Skeletal muscle tissue (tissue), 4 donors: ENCODE results near the gene DLK2. TPM values are rescaled to one million over a fixed set of nuclear protein-coding genes. Genes with fewer than 3 reads are reported as not detected.

Experiments
- H3K27ac ChIP-seq: one replicate; pipeline ENCODE4 v1.7.0; 2013; ENCODE audit warnings: mild to moderate bottlenecking, low read depth, low read length, inconsistent platforms
- H3K27me3 ChIP-seq, 3 donors: one replicate each; pipeline ENCODE4 v1.7.0; 2013; ENCODE audit warnings: low read length in 3 of 3; ENCODE audit not compliant: control insufficient read depth in 3 of 3, insufficient read depth in 3 of 3
- H3K36me3 ChIP-seq, 3 donors: one replicate each; pipeline ENCODE4 v1.7.0; 2013; ENCODE audit warnings: low read length in 3 of 3; ENCODE audit not compliant: control insufficient read depth in 3 of 3, insufficient read depth in 3 of 3
- H3K4me1 ChIP-seq, 3 donors: one replicate each; pipeline ENCODE4 v1.7.0; 2013; ENCODE audit warnings: low read length in 3 of 3, mild to moderate bottlenecking in 3 of 3; ENCODE audit not compliant: control insufficient read depth in 3 of 3, insufficient read depth in 3 of 3
- H3K4me3 ChIP-seq, 3 donors: one replicate each; pipeline ENCODE4 v1.7.0; 2013; ENCODE audit warnings: low read length in 3 of 3
- H3K9ac ChIP-seq, 3 donors: one replicate each; pipeline ENCODE4 v1.7.0; 2013; ENCODE audit warnings: low read length in 3 of 3, mild to moderate bottlenecking in 3 of 3, moderate library complexity in 2 of 3, low read depth in 1 of 3
- H3K9me3 ChIP-seq, 3 donors: one replicate each; pipeline ENCODE4 v1.7.0; 2013; ENCODE audit warnings: low read length in 3 of 3; ENCODE audit not compliant: control insufficient read depth in 3 of 3
- total RNA-seq: library from RNA; depleted of rRNA; stranded (reverse); fragments of >200 nt; gene quantifications from one replicate; pipeline ENCODE4 v1.2.3, GENCODE V29; 2014
- donor health status: Osteomylitis.

Gene DLK2
- total RNA-seq, 1 donor from 2014 or later: 1.6 TPM

DNA sequence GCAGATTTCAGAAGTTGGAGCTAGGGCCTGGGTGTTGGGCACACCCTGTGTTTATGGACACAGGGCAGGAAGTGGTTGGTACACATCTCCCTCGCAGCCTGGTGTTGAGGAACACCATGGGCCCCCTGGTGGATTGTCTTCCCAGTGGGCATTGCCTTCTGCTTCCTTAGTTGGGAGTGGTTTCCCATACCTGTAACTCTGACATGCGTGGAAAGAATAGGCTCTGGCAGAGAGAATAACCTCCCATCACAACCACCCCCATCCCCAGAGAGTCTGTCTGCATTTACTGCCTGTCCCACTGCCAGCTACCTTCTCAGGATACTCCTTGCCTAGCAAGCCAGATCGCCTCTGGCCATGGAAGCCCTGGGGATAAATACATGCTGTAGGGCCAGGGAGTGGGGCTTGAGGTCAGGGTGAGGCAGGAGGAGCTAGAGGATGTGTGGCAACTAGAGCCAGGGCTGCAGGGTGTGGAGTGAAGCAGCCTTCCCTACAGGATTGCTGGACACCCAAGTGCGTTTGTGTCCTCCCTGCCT is 40.1 kb upstream of the DLK2 start:
- H3K27ac ChIP-seq: no peak overlapping the region
- H3K4me1 ChIP-seq: peaks cover 39 to 72% (median 59%) of the 10 kb centered on the region in 3 donors

DNA sequence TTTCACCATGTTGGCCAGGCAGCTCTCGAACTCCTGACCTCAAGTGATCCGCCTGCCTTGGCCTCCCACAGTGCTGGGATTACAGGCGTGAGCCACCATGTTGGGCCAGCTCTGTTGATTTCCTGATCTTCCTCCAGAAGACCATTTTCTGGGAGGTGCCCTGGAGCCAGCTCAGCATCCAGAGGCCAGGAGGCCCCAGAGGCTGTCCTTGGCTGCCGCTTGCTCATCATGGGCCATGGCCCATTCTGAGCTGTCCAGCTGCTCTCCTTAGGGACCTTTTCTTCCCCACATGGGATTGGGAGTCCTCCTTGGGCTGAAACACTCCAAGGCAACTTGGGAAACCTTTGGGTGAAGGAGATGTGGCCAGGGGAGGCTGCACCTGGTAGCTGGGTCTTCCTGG is 39.4 kb upstream of the DLK2 start:
- Histone ChIP-seq H3K36me3 (peaks cover 18 to 26% (median 19%) of the 10 kb centered on the region in 3 donors), H3K27me3 (no peaks in the 10 kb centered on the region), H3K27ac (no peak overlapping the region), H3K9ac (peak overlapping the region in 1 of 3 donors; percentile 11), H3K4me1 (peaks cover 43 to 65% (median 57%) of the 10 kb centered on the region in 3 donors), H3K9me3 (no peaks in the 10 kb centered on the region), H3K4me3 (no peak overlapping the region)

More for the DNA sequence above, 40.1 kb upstream of the DLK2 start:
- Histone ChIP-seq H3K36me3 (peaks cover 24 to 33% (median 26%) of the 10 kb centered on the region in 3 donors), H3K4me3 (no peak overlapping the region), H3K9ac (peak overlapping the region in 2 of 3 donors; percentile 3 to 11), H3K27me3 (no peaks in the 10 kb centered on the region), H3K9me3 (no peaks in the 10 kb centered on the region)

DNA sequence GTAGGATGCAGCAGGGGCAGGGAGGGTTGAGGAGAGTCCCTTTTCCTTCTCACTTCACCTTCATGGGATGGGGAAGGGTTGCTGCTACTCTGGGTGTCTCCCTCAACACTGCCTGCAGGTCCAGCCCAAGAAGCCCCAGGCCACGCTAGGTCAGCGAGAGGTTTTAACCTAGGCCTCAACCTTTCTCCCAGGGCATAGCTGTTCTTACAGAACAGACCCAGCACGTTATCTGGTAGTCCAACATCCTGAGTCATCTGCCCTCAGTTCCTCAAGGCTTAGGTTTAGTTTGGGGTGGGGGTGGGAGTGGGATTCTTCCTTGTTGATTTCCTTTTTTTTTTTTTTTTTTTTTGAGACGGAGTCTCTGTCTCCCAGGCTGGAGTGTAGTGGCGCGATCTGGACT is 39.0 kb upstream of the DLK2 start:
- Histone ChIP-seq H3K27ac (no peak overlapping the region), H3K36me3 (peaks cover 14 to 22% (median 18%) of the 10 kb centered on the region in 3 donors), H3K27me3 (no peaks in the 10 kb centered on the region), H3K9me3 (no peaks in the 10 kb centered on the region), H3K4me1 (peaks cover 48 to 62% (median 53%) of the 10 kb centered on the region in 3 donors), H3K4me3 (no peak overlapping the region), H3K9ac (no peak overlapping the region)

DNA sequence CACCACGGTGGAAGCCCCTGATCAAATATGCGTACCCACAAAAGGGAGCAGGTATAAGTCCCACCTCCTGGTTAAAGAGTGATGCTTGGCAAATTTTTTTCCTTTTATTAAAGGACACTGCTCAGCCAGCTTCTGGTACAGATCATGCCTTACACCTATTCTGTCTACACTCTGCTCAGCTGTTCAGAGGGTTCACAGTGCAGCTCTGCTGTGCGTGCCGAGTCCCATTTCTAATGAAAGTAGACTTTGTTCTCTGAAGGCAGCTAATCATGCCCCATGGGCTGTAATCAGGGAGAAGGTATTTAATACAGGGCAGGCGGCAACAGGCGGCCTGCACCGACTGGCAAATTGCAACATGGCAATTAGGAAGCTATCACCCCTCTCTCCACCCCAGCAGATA is 38.5 kb upstream of the DLK2 start:
- Histone ChIP-seq H3K27ac (no peak overlapping the region), H3K4me1 (peaks cover 50 to 58% (median 52%) of the 10 kb centered on the region in 3 donors)

DNA sequence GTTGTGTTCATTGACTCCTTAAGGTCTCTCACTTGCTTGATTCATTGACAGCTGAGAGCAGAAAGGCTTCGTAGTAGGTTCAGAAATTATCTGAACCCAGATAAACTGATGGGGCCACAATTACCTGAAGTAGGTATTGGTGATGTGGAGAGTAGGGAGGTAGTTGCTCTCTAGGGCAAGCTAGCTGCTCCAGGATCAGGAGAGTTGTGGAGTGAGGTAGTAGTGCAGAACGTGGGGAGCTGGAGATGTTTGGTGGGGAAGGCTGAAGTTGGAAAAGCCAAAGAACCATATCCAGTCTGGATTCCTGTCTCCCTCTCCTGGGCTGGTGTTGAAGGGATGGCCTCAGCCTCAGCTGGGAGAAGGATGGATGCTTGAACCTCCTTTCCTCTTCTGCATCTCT is 37.9 kb upstream of the DLK2 start:
- no peak overlapping the region for H3K9ac ChIP-seq
- no peak overlapping the region for H3K4me3 ChIP-seq
- no peaks in the 10 kb centered on the region for H3K9me3 ChIP-seq
- H3K27me3 ChIP-seq: no peaks in the 10 kb centered on the region
- H3K36me3 ChIP-seq: peaks cover 3 to 11% (median 9%) of the 10 kb centered on the region in 3 donors
- peaks cover 50 to 58% (median 58%) of the 10 kb centered on the region in 3 donors for H3K4me1 ChIP-seq
- peak overlapping the region; percentile 90 for H3K27ac ChIP-seq

More for the DNA sequence above, 38.5 kb upstream of the DLK2 start:
- no peaks in the 10 kb centered on the region for H3K27me3 ChIP-seq
- no peak overlapping the region for H3K9ac ChIP-seq
- no peak overlapping the region for H3K4me3 ChIP-seq
- no peaks in the 10 kb centered on the region for H3K9me3 ChIP-seq
- H3K36me3 ChIP-seq: peaks cover 9 to 17% (median 14%) of the 10 kb centered on the region in 3 donors

DNA sequence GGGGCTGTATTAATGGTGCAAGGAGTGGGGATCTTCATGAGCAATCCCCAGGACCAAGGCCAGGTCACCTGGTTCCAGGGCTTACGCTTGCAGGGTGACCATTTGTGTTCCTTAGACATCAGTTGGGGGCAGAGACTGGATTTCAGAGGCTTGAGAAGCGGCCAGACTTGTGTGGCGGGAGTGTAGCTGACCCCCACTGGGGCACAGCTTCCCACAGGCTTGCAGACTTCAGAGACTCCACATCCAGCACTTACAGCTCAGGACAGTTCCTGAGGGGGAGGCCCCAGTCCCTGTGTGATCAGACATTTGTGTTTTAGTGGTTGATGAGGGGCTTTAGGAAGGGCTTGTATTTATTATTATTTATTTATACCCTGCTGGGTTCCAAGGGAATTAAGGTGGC is 37.3 kb upstream of the DLK2 start:
- Histone ChIP-seq H3K27me3 (no peaks in the 10 kb centered on the region), H3K27ac (peak overlapping the region; percentile 90), H3K36me3 (peaks cover 0 to 8% (median 5%) of the 10 kb centered on the region in 3 donors), H3K9me3 (no peaks in the 10 kb centered on the region), H3K4me3 (peak overlapping the region; percentile 49 to 61 (median 49)), H3K4me1 (peaks cover 50 to 60% (median 56%) of the 10 kb centered on the region in 3 donors), H3K9ac (peak overlapping the region in 2 of 3 donors; percentile 57 to 64)

DNA sequence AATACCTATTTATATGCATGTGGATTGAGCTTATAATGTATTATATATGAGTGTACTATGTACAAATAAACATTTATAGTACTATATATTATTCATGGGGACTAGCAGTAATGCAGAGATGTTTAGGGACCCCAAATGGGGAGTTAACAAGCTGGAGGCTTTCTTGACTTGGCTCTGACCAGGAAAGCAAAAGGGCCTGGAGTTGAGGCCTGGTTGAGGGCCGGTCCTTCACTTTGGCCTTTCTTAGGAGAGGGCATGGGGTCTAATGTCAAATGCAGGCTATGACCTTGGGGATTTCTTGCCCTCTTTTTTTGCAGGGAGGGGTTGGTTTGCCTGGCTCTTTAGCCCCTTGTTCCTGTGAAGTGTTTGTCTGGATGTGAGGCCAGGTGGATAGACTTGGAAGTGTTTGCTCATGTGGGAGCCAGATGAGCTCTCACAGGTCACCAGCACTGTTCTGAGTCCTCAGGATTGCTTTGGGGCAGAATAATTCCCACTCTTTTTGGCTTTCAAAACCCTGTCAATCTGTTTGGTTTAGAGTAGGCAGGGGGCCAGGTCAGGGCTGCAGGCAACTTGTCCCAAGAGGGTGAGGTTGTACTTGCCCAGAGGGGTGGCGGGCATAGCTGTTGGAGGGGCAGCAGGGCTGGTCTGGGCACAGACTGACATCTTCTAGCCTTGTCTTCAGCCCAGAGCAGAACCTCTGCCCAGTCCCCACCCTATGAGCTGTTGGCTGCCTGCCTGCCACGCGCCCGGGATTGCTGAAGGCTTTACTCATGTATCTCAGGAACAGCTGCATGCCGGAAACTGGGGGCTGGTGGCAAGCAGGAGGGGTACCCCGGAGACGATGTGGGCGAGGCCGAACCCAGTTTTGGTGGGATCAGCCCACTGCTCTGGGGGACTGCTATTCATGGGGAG is 36.7 kb upstream of the DLK2 start:
- H3K9me3 ChIP-seq: no peaks in the 10 kb centered on the region
- H3K9ac ChIP-seq: peak overlapping the region; percentile 54 to 64 (median 57)
- peak overlapping the region; percentile 49 to 61 (median 49) for H3K4me3 ChIP-seq
- H3K27me3 ChIP-seq: no peaks in the 10 kb centered on the region
- H3K36me3 ChIP-seq: peaks cover 0 to 7% (median 0%) of the 10 kb centered on the region in 3 donors
- peak overlapping the region; percentile 90 for H3K27ac ChIP-seq
- H3K4me1 ChIP-seq: peaks cover 49 to 59% (median 58%) of the 10 kb centered on the region in 3 donors

DNA sequence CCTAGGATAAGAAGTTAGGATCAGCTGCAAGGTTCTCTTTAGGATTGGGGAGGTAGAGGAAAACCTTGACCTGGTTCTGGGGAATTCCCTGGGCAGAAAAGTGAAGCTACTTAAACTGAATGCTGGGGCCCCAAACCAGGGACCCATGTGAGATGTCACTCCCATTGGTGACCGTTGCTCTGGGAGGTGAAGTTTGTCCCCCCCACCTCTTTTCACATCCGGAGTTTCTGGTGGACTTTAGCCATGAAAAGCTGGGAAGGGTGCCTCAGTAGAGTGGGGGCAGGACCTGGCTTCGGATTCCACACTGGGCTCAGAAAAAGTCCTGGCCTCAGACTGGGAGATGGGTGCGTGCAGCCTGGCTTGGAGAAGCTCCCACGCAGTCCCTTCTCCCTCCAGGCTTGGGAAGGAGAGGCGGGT is 35.2 kb upstream of the DLK2 start:
- Histone ChIP-seq H3K27me3 (no peaks in the 10 kb centered on the region), H3K27ac (no peak overlapping the region), H3K9ac (no peak overlapping the region), H3K9me3 (no peaks in the 10 kb centered on the region), H3K4me1 (peaks cover 34 to 51% (median 45%) of the 10 kb centered on the region in 3 donors), H3K4me3 (no peak overlapping the region), H3K36me3 (peaks cover 0 to 9% (median 0%) of the 10 kb centered on the region in 3 donors)

DNA sequence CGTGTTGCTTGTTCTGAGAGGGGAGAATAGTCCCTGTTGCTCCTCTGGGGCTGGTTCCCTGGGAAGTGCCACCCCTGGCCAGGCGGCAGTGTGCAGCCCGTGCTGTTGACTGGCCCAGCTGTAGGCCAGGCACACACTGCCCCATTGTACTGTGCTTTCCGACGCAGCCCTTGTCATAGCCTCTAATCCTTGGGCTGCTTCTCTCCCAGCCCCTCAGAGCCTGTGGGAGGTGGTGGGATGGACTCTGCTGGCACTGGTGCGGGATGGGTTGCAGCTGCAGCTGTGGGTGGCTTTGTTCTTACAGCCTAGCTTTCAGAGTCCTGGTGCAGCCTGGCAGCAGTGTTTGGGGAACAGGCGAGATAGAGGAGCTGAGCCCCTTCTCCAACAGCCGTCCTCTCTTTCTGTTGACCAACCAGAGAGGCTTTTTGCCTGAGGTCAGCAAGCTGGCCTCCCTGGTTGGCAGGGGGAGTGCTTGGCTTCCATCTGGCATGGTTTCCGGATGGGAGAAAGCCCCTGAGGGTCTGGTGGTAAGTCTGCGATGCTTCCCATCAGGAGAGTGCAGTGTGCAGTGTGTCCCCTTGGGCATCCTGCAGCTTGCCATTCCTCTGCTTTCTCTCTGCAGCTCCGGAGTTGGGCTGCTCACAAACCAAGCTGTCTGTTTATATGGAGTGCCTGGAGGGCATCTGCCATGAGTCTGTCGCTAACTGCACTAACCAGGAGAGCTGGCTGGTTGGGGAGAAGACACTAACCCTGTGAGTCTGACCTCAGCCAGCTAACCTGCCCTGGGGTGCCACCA is 34.1 kb upstream of the DLK2 start:
- peak overlapping the region in 2 of 3 donors; percentile 40 to 47 for H3K9ac ChIP-seq
- H3K36me3 ChIP-seq: peaks cover 0 to 6% (median 0%) of the 10 kb centered on the region in 3 donors
- peak overlapping the region; percentile 61 for H3K27ac ChIP-seq
- peaks cover 27 to 42% (median 36%) of the 10 kb centered on the region in 3 donors for H3K4me1 ChIP-seq
- no peaks in the 10 kb centered on the region for H3K9me3 ChIP-seq
- no peaks in the 10 kb centered on the region for H3K27me3 ChIP-seq
- no peak overlapping the region for H3K4me3 ChIP-seq
